ENCODE results near the gene SIRT3. TPM values are rescaled to one million over a fixed set of nuclear protein-coding genes. Genes with fewer than 3 reads are reported as not detected.

SIRT3 gene
- total and polyA plus RNA-seq, 2 of the 13 experiments (the other 11 are each of a cell fraction or from before 2014, with no cell fraction given) = 15.1 to 18.2 TPM

DNA sequence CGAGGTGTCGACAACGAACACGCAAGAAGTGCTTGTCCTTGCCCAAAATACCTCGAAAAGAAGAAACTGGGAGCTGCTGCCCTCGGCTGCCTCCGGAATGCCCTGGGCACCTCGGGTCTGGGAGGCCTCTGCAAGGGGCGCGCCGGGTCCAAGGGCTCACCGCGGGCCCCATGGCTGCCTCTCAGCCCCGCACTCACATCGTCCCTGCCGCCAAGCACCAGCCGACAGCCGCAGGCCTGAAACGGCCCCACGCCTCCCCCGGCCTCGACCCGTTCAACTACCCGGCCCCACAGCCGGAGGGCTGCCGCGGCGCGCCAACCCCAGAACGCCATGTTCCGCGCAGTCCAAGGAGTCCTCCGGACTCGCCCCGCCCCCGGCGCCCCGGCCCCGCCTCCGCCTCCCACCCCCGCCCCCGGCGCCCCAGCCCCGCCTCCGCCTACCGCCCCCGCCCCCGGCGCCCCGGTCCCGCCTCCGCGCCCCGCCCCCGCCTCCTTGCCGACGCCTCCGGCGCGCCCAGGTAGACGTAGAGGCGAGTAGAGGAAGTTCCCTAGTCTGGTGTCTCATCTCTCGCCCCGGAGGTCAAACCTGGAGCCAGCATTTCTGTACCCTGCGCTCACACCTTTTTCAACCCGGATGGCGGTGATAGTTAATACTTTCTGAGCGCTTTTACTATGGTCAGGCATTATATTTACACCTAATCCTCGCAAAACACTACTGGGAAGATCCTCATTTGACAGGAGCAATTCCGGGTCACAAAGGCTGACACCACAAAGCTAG lies at the start of gene SIRT3 (continued):
- TF ChIP-seq HMGXB4 (CRISPR knock-in tag; IDR thresholded peaks at IDR 0.05; ENCODE audit: borderline replicate concordance in 1 of 2, low read depth in 1 of 2) = peak in 1 of 2 experiments; percentile 50; a peak in 2 of 4 replicates
- TF ChIP-seq ISL2 (CRISPR knock-in tag; IDR thresholded peaks at IDR 0.05) = 0 out of 2 replicates have a peak, but pooled peaks have one; percentile 30
- TF ChIP-seq, protein P1, sequence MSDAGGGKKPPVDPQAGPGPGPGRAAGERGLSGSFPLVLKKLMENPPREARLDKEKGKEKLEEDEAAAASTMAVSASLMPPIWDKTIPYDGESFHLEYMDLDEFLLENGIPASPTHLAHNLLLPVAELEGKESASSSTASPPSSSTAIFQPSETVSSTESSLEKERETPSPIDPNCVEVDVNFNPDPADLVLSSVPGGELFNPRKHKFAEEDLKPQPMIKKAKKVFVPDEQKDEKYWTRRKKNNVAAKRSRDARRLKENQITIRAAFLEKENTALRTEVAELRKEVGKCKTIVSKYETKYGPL (CRISPR knock-in tag; IDR thresholded peaks at IDR 0.05) = no peak
- 0 out of 2 replicates have a peak, but pooled peaks have one; percentile 13 for TF ChIP-seq ONECUT2 (CRISPR knock-in tag; IDR thresholded peaks at IDR 0.05)
- TF ChIP-seq ZFP36L1 (CRISPR knock-in tag; IDR thresholded peaks at IDR 0.05) = peak; percentile 60; the same call in 1 of the 2 replicates
- 0 out of 2 replicates have a peak, but pooled peaks have one; percentile 5 for TF ChIP-seq PHF21A (CRISPR knock-in tag; IDR thresholded peaks at IDR 0.05)
- peak; percentile 56 for TF ChIP-seq IKZF4 (CRISPR knock-in tag; IDR thresholded peaks at IDR 0.05; ENCODE audit: borderline replicate concordance, low read depth, not compliant biosample characterization)
- TF ChIP-seq MXI1 (IDR thresholded peaks at IDR 0.05; ENCODE audit: borderline replicate concordance, low read depth, low read length) = peak; percentile 68; the same call in 1 of the 3 replicates
- TF ChIP-seq, protein P2, sequence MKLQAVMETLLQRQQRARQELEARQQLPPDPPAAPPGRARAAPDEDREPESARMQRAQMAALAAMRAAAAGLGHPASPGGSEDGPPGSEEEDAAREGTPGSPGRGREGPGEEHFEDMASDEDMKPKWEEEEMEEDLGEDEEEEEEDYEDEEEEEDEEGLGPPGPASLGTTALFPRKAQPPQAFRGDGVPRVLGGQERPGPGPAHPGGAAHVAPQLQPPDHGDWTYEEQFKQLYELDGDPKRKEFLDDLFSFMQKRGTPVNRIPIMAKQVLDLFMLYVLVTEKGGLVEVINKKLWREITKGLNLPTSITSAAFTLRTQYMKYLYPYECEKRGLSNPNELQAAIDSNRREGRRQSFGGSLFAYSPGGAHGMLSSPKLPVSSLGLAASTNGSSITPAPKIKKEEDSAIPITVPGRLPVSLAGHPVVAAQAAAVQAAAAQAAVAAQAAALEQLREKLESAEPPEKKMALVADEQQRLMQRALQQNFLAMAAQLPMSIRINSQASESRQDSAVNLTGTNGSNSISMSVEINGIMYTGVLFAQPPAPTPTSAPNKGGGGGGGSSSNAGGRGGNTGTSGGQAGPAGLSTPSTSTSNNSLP (IDR thresholded peaks at IDR 0.05; ENCODE audit: low read depth, low read length) = no peak
- no peak for TF ChIP-seq ZNF225 (CRISPR knock-in tag; IDR thresholded peaks at IDR 0.05)
- TF ChIP-seq JUND (CRISPR knock-in tag; IDR thresholded peaks at IDR 0.05) = no peak
- TF ChIP-seq, protein P3, sequence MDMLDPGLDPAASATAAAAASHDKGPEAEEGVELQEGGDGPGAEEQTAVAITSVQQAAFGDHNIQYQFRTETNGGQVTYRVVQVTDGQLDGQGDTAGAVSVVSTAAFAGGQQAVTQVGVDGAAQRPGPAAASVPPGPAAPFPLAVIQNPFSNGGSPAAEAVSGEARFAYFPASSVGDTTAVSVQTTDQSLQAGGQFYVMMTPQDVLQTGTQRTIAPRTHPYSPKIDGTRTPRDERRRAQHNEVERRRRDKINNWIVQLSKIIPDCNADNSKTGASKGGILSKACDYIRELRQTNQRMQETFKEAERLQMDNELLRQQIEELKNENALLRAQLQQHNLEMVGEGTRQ (IDR thresholded peaks at IDR 0.05; ENCODE audit: low read depth, low read length) = no peak
- TF ChIP-seq, protein P3 (CRISPR knock-in tag; IDR thresholded peaks at IDR 0.05; ENCODE audit: borderline replicate concordance) = peak; percentile 10; the same call in 1 of the 2 replicates
- TF ChIP-seq TOPORS (CRISPR knock-in tag; IDR thresholded peaks at IDR 0.05) = peak; percentile 74; the same call in 1 of the 2 replicates
- peak; percentile 79 for TF ChIP-seq ASH2L (IDR thresholded peaks at IDR 0.05; ENCODE audit: insufficient read length, low read depth, low read length)
- TF ChIP-seq KDM2A (CRISPR knock-in tag; IDR thresholded peaks at IDR 0.05; ENCODE audit: borderline replicate concordance, low read depth) = no peak
- peak; percentile 77 for TF ChIP-seq ZNF230 (CRISPR knock-in tag; IDR thresholded peaks at IDR 0.05)
- peak; percentile 51; the same call in 1 of the 2 replicates for TF ChIP-seq RFXAP (CRISPR knock-in tag; IDR thresholded peaks at IDR 0.05; ENCODE audit: borderline replicate concordance)
- TF ChIP-seq NFKBIZ (CRISPR knock-in tag; IDR thresholded peaks at IDR 0.05) = 0 out of 2 replicates have a peak, but pooled peaks have one; percentile 34
